NCI-H1436 (cell line): ENCODE measurements around the gene KRTAP5-3.
"Not testable (repeated sequence)": the region's sequence is repeated elsewhere in the genome, so short reads cannot be mapped to it uniquely, and the experiment has no call there.

Experiments used
- DNase-seq: peaks from one replicate; lab custom pipeline; 2025; lab: John Stamatoyannopoulos, UW

Gene KRTAP5-3

GRCh38 chr11:1619449-1619848, 11.2 kb upstream of the KRTAP5-3 start:
- DNase-seq, result no peak

DNA sequence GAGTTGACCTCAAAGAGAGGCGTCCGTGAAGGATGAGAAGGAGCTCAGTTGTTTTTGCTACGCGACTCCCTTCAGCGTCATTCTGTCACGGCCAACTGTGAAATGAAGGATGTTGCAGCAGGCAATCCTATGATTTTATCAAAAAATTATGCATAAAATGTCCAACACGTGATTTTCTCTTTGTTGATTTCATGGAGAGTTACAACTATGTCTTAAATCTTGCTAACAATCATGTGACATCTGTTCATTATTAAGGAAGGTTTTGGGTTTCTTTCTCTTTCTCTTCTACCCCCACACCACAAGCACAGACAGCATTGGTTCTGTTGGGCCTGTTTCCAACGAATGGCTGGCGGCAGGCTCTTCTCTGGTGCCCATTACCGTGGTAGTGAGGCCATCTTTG, 10.0 kb upstream of the KRTAP5-3 start:
- DNase-seq, result no peak

DNA sequence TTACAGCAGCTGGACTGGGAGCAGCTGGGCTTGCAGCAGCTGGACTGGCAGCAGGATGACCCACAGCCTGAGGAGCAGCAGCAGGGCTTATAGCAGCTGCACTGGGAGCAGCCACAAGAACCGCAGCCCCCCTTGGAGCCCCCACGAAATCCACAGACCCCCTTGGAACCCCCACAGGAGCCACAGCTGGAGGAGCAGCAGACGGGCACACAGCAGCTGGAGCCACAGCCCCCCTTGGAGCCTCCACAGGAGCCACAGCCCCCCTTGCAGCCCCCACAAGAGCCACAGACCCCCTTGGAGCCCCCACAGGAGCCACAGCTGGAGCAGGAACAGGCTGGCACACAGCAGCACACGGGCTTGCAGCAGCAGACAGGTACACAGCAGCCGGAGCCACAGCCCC, 362 bp downstream of the KRTAP5-3 start:
- not testable (repeated sequence) for DNase-seq

- not testable (repeated sequence) for DNase-seq
Measured at GRCh38 chr11:1607156-1607845, 962 bp downstream of the KRTAP5-3 start.

DNA sequence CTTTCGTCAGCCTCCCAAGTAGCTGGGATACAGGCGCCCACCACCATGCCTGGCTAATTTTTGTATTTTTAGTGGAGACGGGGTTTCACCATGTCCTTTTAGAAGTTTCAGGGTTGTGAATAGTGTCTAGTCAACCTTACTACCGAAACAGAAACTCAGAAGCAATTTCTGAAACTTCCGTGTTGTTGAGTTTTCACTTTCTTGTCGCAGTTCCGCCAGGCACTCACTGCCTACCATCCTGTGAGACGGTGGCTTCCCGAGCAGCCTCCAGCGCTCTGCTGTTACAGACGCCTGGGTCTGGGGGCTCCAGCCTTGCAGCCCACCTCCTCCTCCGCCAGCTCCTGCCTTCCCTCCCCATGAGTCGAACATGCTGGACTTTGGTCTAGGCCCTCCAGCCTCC, 2.3 kb downstream of the KRTAP5-3 start:
- DNase-seq, result not testable (repeated sequence)

DNA sequence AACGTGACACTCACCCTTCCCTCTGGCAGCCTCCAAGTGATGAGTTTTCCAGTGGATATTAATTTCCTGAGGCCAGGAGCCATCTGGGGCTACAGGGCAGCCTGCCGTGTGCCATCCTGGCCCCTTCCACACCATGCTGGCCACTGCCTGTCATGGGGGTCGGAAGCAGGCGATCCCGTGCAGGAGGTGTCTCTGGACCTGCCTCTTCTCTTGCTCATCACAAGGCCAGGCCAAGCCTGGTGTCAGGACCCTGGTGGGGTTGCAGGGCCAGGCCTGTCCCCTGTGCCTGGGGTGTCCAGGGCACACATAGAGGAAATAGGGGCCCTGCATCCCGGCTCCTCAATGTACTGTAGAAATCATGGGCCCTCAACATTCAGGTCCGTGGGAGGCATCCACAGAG, 3.6 kb downstream of the KRTAP5-3 start:
- no peak for DNase-seq

DNA sequence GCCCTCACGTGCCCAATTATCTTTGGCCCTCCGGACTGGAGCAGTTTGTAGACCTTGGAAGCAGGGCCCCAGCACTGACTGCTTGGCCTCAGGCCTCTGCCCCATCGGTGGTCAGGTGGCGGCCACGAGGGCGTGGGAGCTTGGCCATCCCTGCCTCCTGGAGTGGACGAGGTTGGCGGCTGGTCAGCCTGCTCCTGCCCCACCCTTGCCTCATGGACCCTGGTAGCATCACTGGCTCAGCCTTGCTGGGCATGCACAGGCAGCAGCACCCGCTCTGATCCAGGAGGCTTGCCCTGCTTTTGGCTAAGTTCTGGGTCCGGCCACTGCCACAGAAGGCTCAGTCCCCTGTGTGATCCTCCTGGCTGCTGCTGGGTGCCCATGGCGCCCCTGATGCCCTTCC, 4.1 kb downstream of the KRTAP5-3 start:
- DNase-seq, result no peak

DNA sequence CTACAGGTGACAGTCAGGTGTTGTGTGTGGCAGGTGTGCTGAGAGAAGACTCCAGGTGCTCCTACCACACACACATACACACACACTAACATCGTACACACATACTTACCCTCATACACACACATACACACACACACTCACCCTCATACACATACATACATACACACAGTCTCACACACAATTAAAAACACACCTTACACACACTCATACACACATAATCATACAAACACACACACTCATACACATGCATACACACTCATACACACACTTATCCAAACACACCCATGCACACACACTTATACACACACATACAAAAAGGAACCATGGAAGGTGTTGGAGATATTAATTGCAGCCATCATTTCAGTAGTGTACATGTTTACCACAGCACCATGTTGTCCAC, 4.6 kb downstream of the KRTAP5-3 start:
- DNase-seq, result no peak

GRCh38 chr11:1601663-1602062, 6.6 kb downstream of the KRTAP5-3 start:
- DNase-seq, result not testable (repeated sequence)

DNA sequence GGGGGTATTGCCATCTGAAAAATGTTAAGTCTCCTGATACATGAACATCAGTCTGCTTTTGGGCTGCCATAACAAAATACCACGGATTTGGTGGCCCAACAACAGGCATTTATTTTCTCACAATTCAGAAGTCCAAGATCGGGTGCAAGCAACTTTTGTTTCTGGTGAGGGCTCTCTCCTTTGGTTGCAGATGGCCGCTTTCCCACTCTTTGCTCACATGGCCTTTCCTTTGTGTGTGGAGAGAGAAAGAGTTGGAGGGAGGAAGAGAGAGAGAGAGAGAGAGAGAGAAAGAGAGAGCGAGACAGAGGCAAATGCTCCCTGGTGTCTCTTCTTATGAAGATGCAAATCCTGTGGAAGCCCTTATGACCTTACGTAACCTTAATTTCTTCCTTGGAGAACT, 7.6 kb downstream of the KRTAP5-3 start:
- DNase-seq, result no peak

- DNase-seq, result no peak
Measured at GRCh38 chr11:1598816-1599215, 9.4 kb downstream of the KRTAP5-3 start.

DNA sequence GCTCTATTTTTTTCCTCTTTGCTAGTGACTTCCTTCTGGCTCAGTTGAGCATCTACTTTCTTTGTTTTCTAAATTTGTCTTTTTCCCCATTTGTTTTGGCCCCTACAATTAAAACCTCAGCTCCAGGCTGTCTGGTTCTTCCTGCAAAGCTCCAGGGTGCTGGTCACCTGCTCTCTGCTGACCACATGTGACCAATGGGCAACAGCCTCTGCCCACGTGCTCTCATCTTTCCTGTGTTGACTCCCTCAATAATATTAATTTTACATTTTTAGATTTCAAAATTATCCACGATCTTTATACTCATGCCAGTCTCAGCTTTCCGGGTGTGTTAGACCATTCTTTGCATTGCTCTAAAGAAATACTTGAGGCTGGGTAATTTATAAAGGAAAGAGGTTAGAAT, 9.9 kb downstream of the KRTAP5-3 start:
- not testable (repeated sequence) for DNase-seq

DNA sequence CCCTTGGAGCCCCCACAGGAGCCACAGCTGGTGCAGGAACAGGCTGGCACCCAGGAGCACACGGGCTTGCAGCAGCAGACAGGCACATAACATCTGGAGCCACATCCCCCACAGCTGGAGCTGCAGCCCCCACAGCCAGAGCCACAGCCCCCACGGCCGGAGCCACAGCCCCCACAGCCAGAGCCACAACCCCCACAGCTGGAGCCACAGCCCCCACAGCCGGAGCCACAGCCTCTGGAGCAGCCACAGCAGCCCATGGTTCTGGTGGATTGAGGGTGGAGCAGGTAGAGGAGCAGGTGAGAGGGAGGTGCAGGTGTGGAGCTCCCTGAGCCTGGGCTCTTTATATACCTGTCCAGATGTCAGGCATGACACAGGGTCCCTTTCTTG, 10.3 kb downstream of the KRTAP5-3 start, which contains the start of gene KRTAP5-2:
Gene KRTAP5-2 (minus strand): TSS at position 301 of the 387 bp plus-strand sequence. CDS start 44 bp downstream, at position 257.
- no peak for DNase-seq

DNA sequence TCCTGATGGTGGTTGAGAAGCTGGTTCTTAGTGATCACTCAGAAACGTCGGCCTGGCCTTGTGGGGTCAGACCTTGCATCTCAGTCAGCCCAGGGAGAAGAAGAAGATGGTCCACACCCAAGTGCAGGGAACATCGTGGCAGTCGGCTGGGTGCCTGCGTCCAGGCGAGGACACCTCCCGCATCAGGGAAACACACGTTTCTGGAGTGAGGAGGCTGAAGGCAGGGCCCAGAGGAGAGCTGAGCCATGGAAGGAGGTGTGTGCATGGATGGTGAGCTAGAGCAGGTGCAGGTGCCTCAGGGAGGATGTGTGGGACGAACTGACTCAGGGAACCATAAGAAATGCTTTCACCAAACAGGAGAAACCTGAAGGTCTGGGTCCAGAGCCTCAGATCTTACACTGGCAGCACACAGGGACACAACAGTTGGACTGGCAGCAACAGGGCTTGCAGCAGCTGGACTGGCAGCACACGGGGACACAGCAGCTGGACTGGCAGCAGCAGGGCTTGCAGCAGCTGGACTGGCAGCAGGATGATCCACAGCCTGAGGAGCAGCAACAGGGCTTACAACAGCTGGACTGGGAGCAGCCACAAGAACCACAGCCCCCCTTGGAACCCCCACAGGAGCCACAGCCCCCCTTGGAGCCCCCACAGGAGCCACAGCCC, 10.8 kb downstream of the KRTAP5-3 start:
- no peak for DNase-seq

- DNase-seq, result not testable (repeated sequence)
Measured at GRCh38 chr11:1596576-1597121, 11.6 kb downstream of the KRTAP5-3 start.

DNA sequence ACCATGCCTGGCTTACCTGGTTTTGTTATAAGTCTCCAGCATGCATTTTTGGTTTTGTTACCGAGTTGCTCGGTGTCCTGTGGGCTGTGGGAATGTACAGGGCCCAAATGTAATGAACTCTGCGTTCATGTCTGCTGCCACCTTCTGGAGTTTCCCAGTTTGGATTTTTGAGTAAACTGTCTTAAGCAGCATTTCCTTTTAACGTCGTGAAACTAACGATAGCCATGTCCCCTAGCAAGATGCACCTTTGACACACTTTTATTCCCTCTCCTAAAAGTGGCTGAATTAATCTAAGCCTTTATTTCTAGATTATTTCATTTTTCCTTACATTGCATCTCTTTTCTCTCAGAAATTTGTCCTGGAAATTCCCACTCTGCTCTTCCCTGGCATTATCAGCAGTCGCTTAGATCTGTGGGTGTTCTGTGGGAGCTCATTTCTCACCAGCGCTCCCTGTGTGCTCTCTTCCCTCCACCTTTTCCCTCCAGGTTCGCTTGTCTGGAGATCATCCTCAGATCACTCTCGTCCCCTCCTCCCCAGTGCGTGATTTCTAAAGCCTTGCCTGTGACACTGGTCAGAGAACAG, 12.2 kb downstream of the KRTAP5-3 start:
- not testable (repeated sequence) for DNase-seq

- DNase-seq, result peak; percentile 30
Measured at GRCh38 chr11:1592628-1593027, 15.6 kb downstream of the KRTAP5-3 start.

DNA sequence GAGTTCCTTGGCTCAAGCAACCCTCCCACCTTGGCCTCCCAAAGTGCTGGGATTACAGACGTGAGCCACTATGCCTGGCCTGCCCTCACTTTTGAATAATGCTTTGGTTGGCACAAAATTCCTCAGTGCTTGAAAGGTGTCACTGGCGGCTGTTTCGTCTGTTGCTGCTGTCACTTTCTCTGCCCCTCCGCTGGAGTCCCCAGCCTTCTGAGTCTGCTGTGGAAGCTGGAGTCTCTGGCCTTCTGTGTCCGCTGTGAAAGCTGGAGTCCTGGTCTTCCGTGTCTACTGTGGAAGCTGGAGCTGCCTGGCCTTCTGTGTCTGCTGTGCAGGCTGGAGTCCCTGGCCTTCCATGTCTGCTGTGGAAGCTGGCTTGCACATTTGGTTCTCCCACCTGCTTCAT, 18.3 kb downstream of the KRTAP5-3 start:
- DNase-seq, result no peak

DNA sequence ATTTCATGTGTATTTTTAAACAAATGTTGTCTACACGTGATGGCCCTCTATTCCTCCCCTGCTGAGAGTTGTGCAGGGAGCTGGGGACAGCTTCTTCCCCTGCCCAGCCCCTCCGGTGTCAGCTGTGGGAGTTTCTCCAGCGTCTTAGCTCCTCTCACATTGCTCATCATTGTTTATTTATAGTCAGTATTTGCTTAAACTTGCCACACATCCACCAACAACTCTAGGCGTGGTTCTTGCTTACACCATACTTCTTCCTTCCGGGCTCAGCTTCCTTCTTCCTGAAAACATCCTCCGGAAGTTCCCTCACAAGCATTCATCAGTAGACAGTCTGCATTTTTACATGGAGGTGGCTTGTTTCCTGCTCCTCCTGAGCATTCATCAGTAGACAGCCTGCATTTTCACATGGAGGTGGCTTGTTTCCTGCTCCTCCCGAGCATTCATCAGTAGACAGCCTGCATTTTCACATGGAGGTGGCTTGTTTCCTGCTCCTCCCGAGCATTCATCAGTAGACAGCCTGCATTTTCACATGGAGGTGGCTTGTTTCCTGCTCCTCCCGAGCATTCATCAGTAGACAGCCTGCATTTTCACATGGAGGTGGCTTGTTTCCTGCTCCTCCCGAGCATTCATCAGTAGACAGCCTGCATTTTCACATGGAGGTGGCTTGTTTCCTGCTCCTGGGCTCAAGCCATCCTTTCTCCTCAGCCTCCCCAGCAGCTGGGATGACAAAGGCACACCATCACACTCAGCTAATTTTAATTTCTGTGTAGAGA, 18.9 kb downstream of the KRTAP5-3 start:
- not testable (repeated sequence) for DNase-seq

DNA sequence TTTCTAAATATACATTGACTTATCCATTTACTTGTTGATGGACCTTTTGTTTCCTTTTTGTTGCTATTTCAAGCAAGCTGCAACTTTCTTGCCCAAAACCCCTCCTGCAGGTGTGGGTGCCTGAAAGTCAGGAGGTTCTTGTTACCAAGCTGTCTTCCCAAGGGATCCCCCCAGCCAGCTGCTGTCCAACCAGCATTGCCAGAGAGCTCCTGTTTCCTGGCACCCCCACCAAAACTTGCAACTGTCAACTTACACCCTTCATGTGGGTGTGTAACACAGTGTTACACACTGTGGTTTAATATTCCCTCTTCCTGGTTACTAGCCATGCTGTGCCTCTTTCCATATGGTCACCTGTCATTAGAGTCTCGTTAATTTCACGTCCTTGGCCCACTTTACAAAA, 21.6 kb downstream of the KRTAP5-3 start:
- DNase-seq, result no peak

GRCh38 chr11:1584661-1585370, 23.4 kb downstream of the KRTAP5-3 start, which contains the start of gene KRTAP5-1:
TSS of gene KRTAP5-1 (minus strand) at chr11:1585283. CDS start at chr11:1585249, 34 bp downstream.
- not testable (repeated sequence) for DNase-seq
